Astrocyte of the cerebellum (primary cell): ENCODE data around the gene FOXP1.

Source experiments
- DNase-seq: peaks from one replicate; pipeline ENCODE4 v3.0.0-alpha.2; 2011; ENCODE audit warnings: low read depth
- H3K4me3 ChIP-seq: 2 replicates; pipeline ENCODE4 v1.5.1; 2011; ENCODE audit warnings: mild to moderate bottlenecking, low read depth, low read length, moderate library complexity
- CTCF ChIP-seq: IDR thresholded peaks from 2 replicates; pipeline ENCODE4 v1.5.1; 2012; ENCODE audit warnings: low read length, low read depth, moderate library complexity, mild to moderate bottlenecking; ENCODE audit errors: missing control alignments
- in situ Hi-C: cut with HindIII; loops from 2 replicates; pipeline ENCODE4 v1.10.0; 2017; ENCODE audit warnings: low sequenced_read_pairs

The FOXP1 gene

GRCh38 chr3:71057526-71057894 lies 526.0 kb downstream of the FOXP1 start:
- TF ChIP-seq CTCF = no peak
- H3K4me3 ChIP-seq = no peak overlapping the region
- no peak for DNase-seq
- in situ Hi-C loops = loop anchor here (5.0 kb wide), 1 partner anchor 55 kb away; no protein-coding TSS in a partner anchor

- no peak for DNase-seq
- TF ChIP-seq CTCF = no peak
- no peak overlapping the region for H3K4me3 ChIP-seq
- in situ Hi-C loops = loop anchor here (5.0 kb wide), 1 partner anchor 54 kb away; no protein-coding TSS in a partner anchor
Measured at GRCh38 chr3:71056327-71056726, 527.2 kb downstream of the FOXP1 start.

- peak; percentile 82 for DNase-seq
- TF ChIP-seq CTCF = no peak
- in situ Hi-C loops = loop anchor here (5.0 kb wide), 1 partner anchor 53 kb away; no protein-coding TSS in a partner anchor
- no peak overlapping the region for H3K4me3 ChIP-seq
Measured at GRCh38 chr3:71055257-71056001, 528.1 kb downstream of the FOXP1 start.

- H3K4me3 ChIP-seq = no peak overlapping the region
- no peak for TF ChIP-seq CTCF
- in situ Hi-C loops = no loop called here
- no peak for DNase-seq
Measured at GRCh38 chr3:71054312-71054711, 529.2 kb downstream of the FOXP1 start.

GRCh38 chr3:71053495-71053894 lies 530.0 kb downstream of the FOXP1 start:
- H3K4me3 ChIP-seq = no peak overlapping the region
- no peak for DNase-seq
- in situ Hi-C loops = no loop called here
- no peak for TF ChIP-seq CTCF

GRCh38 chr3:71052716-71053115 lies 530.8 kb downstream of the FOXP1 start:
- DNase-seq = no peak
- no peak for TF ChIP-seq CTCF
- in situ Hi-C loops = no loop called here
- H3K4me3 ChIP-seq = no peak overlapping the region
